Ascending aorta (tissue), 2 donors: ENCODE data around the gene POC1B. TPM values are rescaled to one million over a fixed set of nuclear protein-coding genes. Genes with fewer than 3 reads are reported as not detected.

Experiments used
- DNase-seq, 2 donors: peaks; one replicate each; pipeline ENCODE4 v3.0.0-alpha.2; 2019; ENCODE audit warnings: low spot score in 2 of 2
- H3K27ac ChIP-seq, 2 donors: fragments of 200-600 bp; sonication (generic); one replicate each; pipeline ENCODE4 v1.5.1; 2016 to 2017; ENCODE audit warnings: mild to moderate bottlenecking in 1 of 2
- H3K27me3 ChIP-seq: fragments of 200-600 bp; sonication (generic); one replicate; pipeline ENCODE4 v1.5.1; 2017
- H3K36me3 ChIP-seq, 2 donors: fragments of 200-600 bp; sonication (generic); one replicate each; pipeline ENCODE4 v1.5.1; 2016
- H3K4me1 ChIP-seq, 2 donors: fragments of 200-600 bp; sonication (generic); one replicate each; pipeline ENCODE4 v1.5.1; 2016 to 2017; ENCODE audit warnings: mild to moderate bottlenecking in 1 of 2
- H3K4me3 ChIP-seq, 2 donors: fragments of 200-600 bp; sonication (generic); one replicate each; pipeline ENCODE4 v1.5.1; 2016 to 2017; ENCODE audit warnings: mild to moderate bottlenecking in 1 of 2
- H3K9me3 ChIP-seq, 2 donors: fragments of 200-600 bp; sonication (generic); one replicate each; pipeline ENCODE4 v1.5.1; 2016
- intact Hi-C: fragments of 100-400 bp; cut with DNase I; formaldehyde crosslinking; loops from one replicate; pipeline ENCODE4 v1.15.1; 2023
- total RNA-seq: library from RNA; depleted of rRNA; stranded (reverse); fragments of >200 nt; gene quantifications from one replicate; pipeline ENCODE4 v1.1.0, GENCODE V29; 2016
- TF ChIP-seq, protein P1 (sequence below), 3 experiments: fragments of 200-600 bp in 2 of 3; fragments of 450-650 bp in 1 of 3; sonication (generic) in 2 of 3; IDR thresholded peaks; one replicate each; pipeline ENCODE4 v1.5.1; 2016 to 2019; ENCODE audit warnings: antibody characterized with exemption in 3 of 3, mild to moderate bottlenecking in 1 of 3, moderate library complexity in 1 of 3

Gene POC1B
- total RNA-seq, 1 donor from 2014 or later, result 15.8 TPM

- no peak for DNase-seq
- Histone ChIP-seq H3K4me1 (no peaks in the 10 kb centered on the region), H3K27ac (no peak overlapping the region), H3K9me3 (no peaks in the 10 kb centered on the region), H3K36me3 (no peaks in the 10 kb centered on the region), H3K4me3 (no peak overlapping the region), H3K27me3 (no peaks in the 10 kb centered on the region)
- TF ChIP-seq, protein P1, sequence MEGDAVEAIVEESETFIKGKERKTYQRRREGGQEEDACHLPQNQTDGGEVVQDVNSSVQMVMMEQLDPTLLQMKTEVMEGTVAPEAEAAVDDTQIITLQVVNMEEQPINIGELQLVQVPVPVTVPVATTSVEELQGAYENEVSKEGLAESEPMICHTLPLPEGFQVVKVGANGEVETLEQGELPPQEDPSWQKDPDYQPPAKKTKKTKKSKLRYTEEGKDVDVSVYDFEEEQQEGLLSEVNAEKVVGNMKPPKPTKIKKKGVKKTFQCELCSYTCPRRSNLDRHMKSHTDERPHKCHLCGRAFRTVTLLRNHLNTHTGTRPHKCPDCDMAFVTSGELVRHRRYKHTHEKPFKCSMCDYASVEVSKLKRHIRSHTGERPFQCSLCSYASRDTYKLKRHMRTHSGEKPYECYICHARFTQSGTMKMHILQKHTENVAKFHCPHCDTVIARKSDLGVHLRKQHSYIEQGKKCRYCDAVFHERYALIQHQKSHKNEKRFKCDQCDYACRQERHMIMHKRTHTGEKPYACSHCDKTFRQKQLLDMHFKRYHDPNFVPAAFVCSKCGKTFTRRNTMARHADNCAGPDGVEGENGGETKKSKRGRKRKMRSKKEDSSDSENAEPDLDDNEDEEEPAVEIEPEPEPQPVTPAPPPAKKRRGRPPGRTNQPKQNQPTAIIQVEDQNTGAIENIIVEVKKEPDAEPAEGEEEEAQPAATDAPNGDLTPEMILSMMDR (IDR thresholded peaks at IDR 0.05), result no peak
- intact Hi-C loops, result no loop called here
Measured at GRCh38 chr12:89469361-89469760, 56.5 kb downstream of the POC1B start.

DNA sequence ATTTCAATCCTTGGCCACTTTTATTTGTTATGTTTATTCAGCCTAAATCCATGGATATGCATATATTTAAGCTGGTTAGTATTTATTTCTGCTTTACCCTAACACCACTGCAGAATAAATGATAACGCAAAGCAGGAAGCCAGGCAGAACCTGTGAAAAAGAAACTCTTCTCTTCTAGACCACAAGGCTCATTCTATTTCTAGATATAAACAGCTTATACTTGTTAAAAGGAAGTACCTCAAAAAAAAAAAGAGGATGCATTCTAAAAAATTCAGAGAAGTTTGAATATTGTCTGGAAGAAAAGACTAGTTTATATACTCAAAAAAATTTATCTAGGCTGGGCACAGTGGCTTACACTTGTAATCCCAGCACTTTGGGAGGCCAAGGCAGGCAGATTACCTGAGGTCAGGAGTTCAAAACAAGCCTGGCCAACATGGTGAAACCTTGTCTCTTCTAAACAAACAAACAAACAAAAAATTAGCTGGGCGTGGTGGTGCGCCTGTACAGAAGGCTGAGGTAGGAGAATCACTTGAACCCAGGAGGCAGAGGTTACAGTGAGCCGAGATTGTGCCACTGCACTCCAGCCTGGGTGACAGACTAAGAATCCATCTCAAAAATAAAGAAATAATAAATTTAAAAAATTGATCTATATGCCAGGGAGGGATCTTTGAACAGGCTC lies 57.1 kb downstream of the POC1B start:
- no peaks in the 10 kb centered on the region for H3K4me1 ChIP-seq
- no peaks in the 10 kb centered on the region for H3K9me3 ChIP-seq
- H3K27me3 ChIP-seq, result no peaks in the 10 kb centered on the region
- no peak for DNase-seq
- intact Hi-C loops, result no loop called here
- no peak overlapping the region for H3K4me3 ChIP-seq
- TF ChIP-seq, protein P1 (IDR thresholded peaks at IDR 0.05), result no peak
- H3K27ac ChIP-seq, result no peak overlapping the region
- no peaks in the 10 kb centered on the region for H3K36me3 ChIP-seq

DNA sequence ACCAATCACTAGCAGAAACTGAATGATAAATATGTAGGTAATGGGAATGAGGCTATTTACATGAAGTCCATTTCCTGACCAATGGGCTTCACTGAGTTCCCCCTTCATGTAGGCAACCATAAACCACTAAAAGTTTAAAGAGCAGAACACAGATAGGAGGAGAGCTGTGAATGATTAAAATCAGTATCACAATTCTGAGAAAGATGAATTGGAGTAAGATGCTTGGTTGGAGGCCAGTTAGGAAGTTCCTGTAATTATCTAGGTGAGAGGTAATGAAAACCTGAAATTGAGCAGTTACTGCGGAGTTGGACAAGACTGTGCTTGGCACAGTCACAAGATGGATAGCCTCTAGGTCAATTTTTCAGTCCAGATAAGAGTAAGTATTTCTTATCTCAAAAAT lies 57.8 kb downstream of the POC1B start:
- Histone ChIP-seq H3K4me1 (no peaks in the 10 kb centered on the region), H3K36me3 (no peaks in the 10 kb centered on the region), H3K9me3 (no peaks in the 10 kb centered on the region), H3K27ac (no peak overlapping the region), H3K27me3 (no peaks in the 10 kb centered on the region), H3K4me3 (no peak overlapping the region)
- DNase-seq, result no peak
- TF ChIP-seq, protein P1 (IDR thresholded peaks at IDR 0.05), result no peak
- intact Hi-C loops, result no loop called here

- no peak for DNase-seq
- TF ChIP-seq, protein P1 (IDR thresholded peaks at IDR 0.05), result no peak
- Histone ChIP-seq H3K36me3 (no peaks in the 10 kb centered on the region), H3K27ac (no peak overlapping the region), H3K4me1 (peaks cover 3 to 4% of the 10 kb centered on the region in 2 donors), H3K27me3 (no peaks in the 10 kb centered on the region), H3K4me3 (no peak overlapping the region), H3K9me3 (no peaks in the 10 kb centered on the region)
- intact Hi-C loops, result no loop called here
Measured at GRCh38 chr12:89464974-89465592, 60.8 kb downstream of the POC1B start.

- Histone ChIP-seq H3K4me3 (peak overlapping the region in 1 of 2 donors; percentile 43), H3K27ac (peak overlapping the region in 1 of 2 donors; percentile 31), H3K4me1 (peaks cover 3 to 4% of the 10 kb centered on the region in 2 donors), H3K36me3 (no peaks in the 10 kb centered on the region), H3K9me3 (no peaks in the 10 kb centered on the region), H3K27me3 (no peaks in the 10 kb centered on the region)
- TF ChIP-seq, protein P1 (IDR thresholded peaks at IDR 0.05), result peak in 2 of 3 experiments; percentile 45 to 64
- DNase-seq, result no peak
- intact Hi-C loops, result loop anchor here (1.0 kb wide), 2 partner anchors 411 to 443 kb away; no protein-coding TSS in a partner anchor
Measured at GRCh38 chr12:89461649-89462612, 63.9 kb downstream of the POC1B start.
